HCT116 (cell line): ENCODE results near the gene TH. TPM values are rescaled to one million over a fixed set of nuclear protein-coding genes. Genes with fewer than 3 reads are reported as not detected.

ENCODE experiments used
- ATAC-seq: fragments of 200-7000 bp; cut with Tn5 transposase; 2 replicates; pipeline ENCODE4 v1.9.1; 2020; ENCODE audit warnings: mild to moderate bottlenecking, moderate library complexity
- BruUV-seq: library from RNA; stranded (reverse); fragments of 400-500 nt; replicated peaks from 2 replicates; lab custom pipeline; 2021; lab: Mats Ljungman, UMichigan
- CTCF ChIA-PET: fragments of 300-600 bp; sonication (Branson Sonifier 250); formaldehyde crosslinking; loops from one replicate; lab custom pipeline; 2021; ENCODE audit warnings: antibody characterized with exemption; lab: Charles Lee
- POLR2A ChIA-PET: fragments of 300-600, 350-600 bp; sonication (Branson Sonifier 250); formaldehyde crosslinking; loops from one replicate; lab custom pipeline; 2021; ENCODE audit warnings: antibody characterized with exemption; lab: Charles Lee
- RAD21 ChIA-PET, 2 experiments: fragments of 300-600 bp; sonication (Branson Sonifier 250); formaldehyde crosslinking; loops; one replicate each; lab custom pipeline; 2023; ENCODE audit warnings: low total read pairs in 2 of 2; ENCODE audit not compliant: uncharacterized antibody in 2 of 2, unreplicated experiment in 2 of 2, low non-redundant PET in 1 of 2; lab: Charles Lee
- DNase-seq: peaks from one replicate; pipeline ENCODE4 v3.0.0-alpha.2; 2010; ENCODE audit warnings: low read depth, low spot score
- H2AFZ ChIP-seq: fragments of 200-600 bp; shearing (Covaris generic), sonication (generic); 2 replicates; pipeline ENCODE4 v1.6.1; 2017; ENCODE audit warnings: low read depth, mixed run types, mixed read lengths, antibody characterized with exemption, low read length; ENCODE audit not compliant: poor library complexity, severe bottlenecking
- H3K27ac ChIP-seq: 2 replicates; pipeline ENCODE4 v1.5.1; 2012; ENCODE audit warnings: low read depth, low read length
- H3K27me3 ChIP-seq: fragments of 200-600 bp; sonication (generic); 2 replicates; pipeline ENCODE4 v1.6.1; 2016; ENCODE audit warnings: mixed run types, low read length, mixed read lengths; ENCODE audit not compliant: insufficient read depth
- H3K36me3 ChIP-seq, 2 experiments: fragments of 200-500 bp in 1 of 2; fragments of 200-600 bp in 1 of 2; sonication (Bioruptor generic) in 1 of 2; sonication (generic) in 1 of 2; 2 replicates each; pipeline versions ENCODE4 v1.5.1 to v1.6.1; 2014 to 2016; ENCODE audit warnings: low read length in 2 of 2, inconsistent platforms in 1 of 2, mixed read lengths in 1 of 2, mixed run types in 1 of 2; ENCODE audit not compliant: insufficient read depth in 2 of 2, control insufficient read depth in 1 of 2
- H3K4me1 ChIP-seq, 2 experiments: fragments of 200-600 bp in 1 of 2; sonication (generic) in 1 of 2; 2 replicates each; pipeline versions ENCODE4 v1.5.1 to v1.6.1; 2012 to 2017; ENCODE audit warnings: low read length in 2 of 2, inconsistent platforms in 1 of 2, mild to moderate bottlenecking in 1 of 2, mixed read lengths in 1 of 2, mixed run types in 1 of 2, moderate library complexity in 1 of 2; ENCODE audit not compliant: insufficient read depth in 2 of 2, control insufficient read depth in 1 of 2
- H3K4me2 ChIP-seq: fragments of 200-600 bp; sonication (generic); 2 replicates; pipeline ENCODE4 v1.6.1; 2017; ENCODE audit warnings: mixed run types, low read length, mixed read lengths
- H3K4me3 ChIP-seq, 2 experiments: fragments of 200-600 bp in 1 of 2; sonication (generic) in 1 of 2; replicated peaks in 1 of 2; 2 replicates each; pipeline ENCODE4 v1.5.1; 2011 to 2016; ENCODE audit warnings: low read length in 2 of 2, control low read depth in 1 of 2, low read depth in 1 of 2, mild to moderate bottlenecking in 1 of 2, mixed read lengths in 1 of 2, mixed run types in 1 of 2
- H3K79me2 ChIP-seq: fragments of 200-600 bp; sonication (generic); 2 replicates; pipeline ENCODE4 v1.6.1; 2017; ENCODE audit warnings: mild to moderate bottlenecking, mixed run types, low read length, moderate library complexity, mixed read lengths; ENCODE audit not compliant: insufficient read depth
- H3K9ac ChIP-seq: fragments of 200-600 bp; sonication (generic); 2 replicates; pipeline ENCODE4 v1.6.1; 2016; ENCODE audit warnings: low read length, mixed read lengths
- H3K9me2 ChIP-seq: fragments of 200-600 bp; sonication (generic), shearing (Covaris generic); 2 replicates; pipeline ENCODE4 v1.6.1; 2017; ENCODE audit warnings: mixed run types, mild to moderate bottlenecking, moderate library complexity; ENCODE audit not compliant: insufficient read depth
- H3K9me3 ChIP-seq, 2 experiments: fragments of 200-500 bp in 1 of 2; fragments of 200-600 bp in 1 of 2; sonication (Bioruptor generic) in 1 of 2; sonication (generic) in 1 of 2; 2 replicates each; pipeline ENCODE4 v1.6.1; 2014 to 2017; ENCODE audit warnings: low read length in 2 of 2, mixed read lengths in 2 of 2, inconsistent platforms in 1 of 2, low read depth in 1 of 2, mild to moderate bottlenecking in 1 of 2, mixed run types in 1 of 2, moderate library complexity in 1 of 2; ENCODE audit not compliant: control insufficient read depth in 1 of 2, insufficient read depth in 1 of 2
- H4K20me1 ChIP-seq: fragments of 200-600 bp; sonication (generic), shearing (Covaris generic); 2 replicates; pipeline ENCODE4 v1.6.1; 2017; ENCODE audit warnings: mixed run types, mild to moderate bottlenecking, moderate library complexity; ENCODE audit not compliant: insufficient read depth
- ATF3 ChIP-seq: IDR thresholded peaks from 2 replicates; pipeline ENCODE4 v1.6.1; 2012
- CBX3 ChIP-seq: IDR thresholded peaks from 2 replicates; pipeline ENCODE4 v1.6.1; 2012; ENCODE audit warnings: low read depth
- EGR1 ChIP-seq: IDR thresholded peaks from 2 replicates; pipeline ENCODE4 v1.6.1; 2012; ENCODE audit warnings: low read depth
- ELF1 ChIP-seq: IDR thresholded peaks from 2 replicates; pipeline ENCODE4 v1.6.1; 2012; ENCODE audit warnings: low read depth, borderline replicate concordance
- EZH2 ChIP-seq: fragments of 200-600 bp; sonication (generic); IDR thresholded peaks from 2 replicates; pipeline ENCODE4 v1.6.1; 2017; ENCODE audit warnings: antibody characterized with exemption, mixed run types
- FOSL1 ChIP-seq: IDR thresholded peaks from 2 replicates; pipeline ENCODE4 v1.6.1; 2012; ENCODE audit warnings: low read depth
- JUND ChIP-seq: IDR thresholded peaks from 2 replicates; pipeline ENCODE4 v1.6.1; 2012
- POLR2A ChIP-seq: IDR thresholded peaks from 2 replicates; pipeline ENCODE4 v1.7.0; 2011; ENCODE audit warnings: borderline replicate concordance; ENCODE audit not compliant: insufficient read depth, insufficient read length; ENCODE audit errors: extremely low read depth
- POLR2AphosphoS5 ChIP-seq: IDR thresholded peaks from 2 replicates; pipeline ENCODE4 v1.6.1; 2011; ENCODE audit warnings: mild to moderate bottlenecking, low read depth, low read length, moderate library complexity
- REST ChIP-seq: IDR thresholded peaks from 2 replicates; pipeline ENCODE4 v1.6.1; 2012; ENCODE audit warnings: low read depth
- SIN3A ChIP-seq: IDR thresholded peaks from 2 replicates; pipeline ENCODE4 v1.6.1; 2012; ENCODE audit warnings: low read depth
- SP1 ChIP-seq: IDR thresholded peaks from 2 replicates; pipeline ENCODE4 v1.6.1; 2012; ENCODE audit warnings: low read depth
- SRF ChIP-seq: IDR thresholded peaks from 2 replicates; pipeline ENCODE4 v1.6.1; 2012; ENCODE audit warnings: low read depth
- YY1 ChIP-seq: IDR thresholded peaks from 2 replicates; pipeline ENCODE4 v1.6.1; 2011; ENCODE audit warnings: low read length, low read depth, moderate library complexity, mild to moderate bottlenecking; ENCODE audit not compliant: insufficient replicate concordance; ENCODE audit errors: extremely low read depth
- ZFX ChIP-seq: fragments of 450-650 bp; IDR thresholded peaks from 2 replicates; pipeline ENCODE4 v1.6.1; 2017
- intact Hi-C: fragments of 100-400 bp; cut with micrococcal nuclease; formaldehyde crosslinking; loops from 2 replicates; pipeline ENCODE4 v1.10.0; 2022
- total RNA-seq: library from RNA; stranded (reverse); gene quantifications from one replicate; pipeline ENCODE4 v1.2.1, GENCODE V29; 2021; ENCODE audit not compliant: unreplicated experiment

The TH gene
- total RNA-seq, 1 experiment from 2014 or later, result not detected

- peaks cover 21 to 28% of the 10 kb centered on the region in 2 experiments for H3K4me1 ChIP-seq
- H3K9me3 ChIP-seq, result no peaks in the 10 kb centered on the region
- CTCF ChIA-PET, result no interaction called here
Observed at GRCh38 chr11:2205214-2205720, 33.7 kb upstream of the TH start.

More at GRCh38 chr11:2205214-2205720, 33.7 kb upstream of the TH start:
- POLR2A ChIA-PET, result no interaction called here
- no peak overlapping the region for H3K27ac ChIP-seq
- no peaks in the 10 kb centered on the region for H3K9me2 ChIP-seq
- H3K27me3 ChIP-seq, result no peaks in the 10 kb centered on the region
- no peak overlapping the region for H2AFZ ChIP-seq
- no peak for DNase-seq
- H3K9ac ChIP-seq, result no peak overlapping the region
- no peaks in the 10 kb centered on the region for H3K79me2 ChIP-seq
- intact Hi-C loops, result no loop called here
- no peaks in the 10 kb centered on the region for H3K36me3 ChIP-seq
- RAD21 ChIA-PET, result no interaction called here
- H3K4me2 ChIP-seq, result no peak overlapping the region
- TF ChIP-seq EGR1 (no peak), ELF1 (no peak), POLR2A (no peak), SRF (no peak), FOSL1 (no peak), ZFX (no peak), JUND (no peak), REST (no peak), POLR2AphosphoS5 (no peak), CBX3 (no peak), YY1 (no peak), EZH2 (no peak), SIN3A (no peak), ATF3 (no peak), SP1 (no peak)
- TF ChIP-seq, all 23 proteins: peak for 0
- no peaks in the 10 kb centered on the region for H4K20me1 ChIP-seq
- BruUV-seq, result no TSS peak
- no peak for ATAC-seq
- H3K4me3 ChIP-seq, result no peak overlapping the region
